NCI-H1694 treated with DMSO at 0.1 percent for 48 hours (cell line): ENCODE results near the gene EIPR1.
"Not testable (repeated sequence)": the region's sequence is repeated elsewhere in the genome, so short reads cannot be mapped to it uniquely, and the experiment has no call there.

Source experiments
- DNase-seq: peaks from one replicate; lab custom pipeline; 2025; lab: John Stamatoyannopoulos, UW

The EIPR1 gene

DNA sequence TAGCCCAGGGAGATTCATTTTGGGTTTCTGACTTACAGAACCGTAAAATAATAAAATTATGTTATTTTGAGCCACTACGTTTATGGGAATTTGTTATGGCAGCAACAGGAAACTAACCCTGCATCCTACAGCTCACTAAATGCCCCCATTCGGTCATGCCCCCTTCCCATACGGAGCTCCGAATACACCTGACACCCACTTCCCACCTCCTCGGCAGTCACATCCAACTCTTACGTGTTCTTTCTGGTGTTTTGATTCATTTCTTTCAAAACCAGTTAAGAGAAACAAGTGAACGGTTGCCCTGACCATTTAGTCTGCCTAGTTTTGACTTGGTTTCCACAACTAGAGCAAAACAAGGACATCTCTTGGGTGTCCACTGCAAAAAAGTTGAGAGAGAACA is 19.7 kb downstream of the EIPR1 start:
- DNase-seq = no peak

DNA sequence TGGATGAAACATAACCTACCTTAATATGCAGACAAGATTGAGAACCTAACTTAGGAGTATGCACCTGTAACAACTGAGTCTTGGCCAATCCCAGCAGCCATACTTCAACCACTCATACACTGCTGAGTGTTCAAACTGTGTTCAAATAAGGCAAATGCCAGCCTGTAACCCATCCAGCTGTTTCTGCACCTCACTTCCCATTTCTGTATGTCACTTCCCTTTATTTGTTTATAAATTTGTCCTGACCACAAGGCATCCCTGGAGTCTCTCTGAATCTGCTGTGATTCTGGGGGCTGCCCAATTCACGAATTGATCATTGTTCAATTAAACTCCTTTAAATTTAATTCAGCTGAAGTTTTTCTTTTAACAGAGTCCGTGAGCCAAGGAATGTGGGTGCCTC is 20.2 kb downstream of the EIPR1 start:
- DNase-seq = not testable (repeated sequence)

DNA sequence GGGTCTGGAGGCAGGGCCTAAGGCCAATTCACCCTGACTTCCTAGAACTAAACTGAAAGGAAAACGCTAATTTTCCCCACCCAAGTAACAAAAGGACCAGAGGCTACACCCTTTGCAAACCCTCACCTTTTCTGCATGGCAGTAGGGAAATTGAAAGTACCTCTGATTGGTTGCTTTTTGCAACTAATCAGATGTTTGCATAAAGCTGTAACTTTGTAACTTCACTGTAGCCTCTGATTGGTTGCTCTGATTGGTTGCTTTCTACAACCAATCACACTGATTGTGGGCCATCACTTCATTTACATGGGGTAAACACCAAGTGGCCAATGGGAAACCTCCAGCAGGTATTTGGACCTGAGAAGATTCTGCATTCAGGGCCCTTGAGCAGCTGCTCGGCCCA is 20.8 kb downstream of the EIPR1 start:
- no peak for DNase-seq

DNA sequence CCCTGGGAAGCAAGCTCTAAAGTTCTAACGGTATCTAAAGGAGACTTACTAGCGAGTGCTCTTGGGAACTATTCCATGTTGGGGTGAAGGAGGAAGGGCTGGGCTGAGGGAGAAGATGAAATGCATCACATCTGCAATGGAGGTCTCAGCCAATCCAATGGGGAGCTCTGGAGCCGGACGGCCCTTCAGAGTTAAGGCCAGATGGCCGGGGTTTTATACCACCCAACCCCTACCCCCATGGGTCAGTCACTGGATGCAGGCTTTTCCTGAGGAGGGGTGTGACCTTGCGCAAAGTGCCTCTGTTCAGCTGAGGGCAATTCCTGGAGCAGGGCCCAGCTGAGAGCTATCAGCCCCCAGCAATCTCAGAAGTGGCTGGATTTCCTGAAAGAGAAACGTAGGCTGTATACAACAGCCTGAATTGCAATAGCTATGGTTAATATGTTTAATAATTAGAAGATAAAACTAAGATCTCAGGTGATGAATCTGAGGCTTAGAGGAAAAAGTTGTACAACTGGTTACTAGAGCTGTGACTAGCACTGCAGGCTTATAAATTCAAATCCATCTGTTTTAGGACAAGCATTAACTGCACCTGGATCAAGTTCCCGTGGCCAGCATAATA is 21.6 kb downstream of the EIPR1 start:
- DNase-seq = no peak

DNA sequence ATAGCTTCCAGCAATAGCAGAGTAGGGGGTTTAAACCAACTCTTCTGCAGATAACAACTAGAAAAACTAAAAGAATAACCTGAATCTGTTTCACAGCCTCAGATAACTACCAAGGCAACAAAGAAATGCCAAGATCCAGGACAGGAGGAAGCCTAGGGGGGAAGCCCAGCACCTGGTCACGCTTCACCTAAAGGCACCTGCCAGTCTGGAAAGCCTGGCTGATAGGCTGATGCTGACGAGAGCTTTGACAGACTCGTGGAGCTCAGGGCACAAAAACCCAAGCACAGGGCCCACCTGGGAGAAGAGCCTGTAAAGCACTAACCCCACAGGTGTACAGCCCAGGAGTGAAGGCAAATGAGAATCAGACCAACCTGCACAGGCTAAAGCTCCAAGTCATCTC is 22.6 kb downstream of the EIPR1 start:
- no peak for DNase-seq

DNA sequence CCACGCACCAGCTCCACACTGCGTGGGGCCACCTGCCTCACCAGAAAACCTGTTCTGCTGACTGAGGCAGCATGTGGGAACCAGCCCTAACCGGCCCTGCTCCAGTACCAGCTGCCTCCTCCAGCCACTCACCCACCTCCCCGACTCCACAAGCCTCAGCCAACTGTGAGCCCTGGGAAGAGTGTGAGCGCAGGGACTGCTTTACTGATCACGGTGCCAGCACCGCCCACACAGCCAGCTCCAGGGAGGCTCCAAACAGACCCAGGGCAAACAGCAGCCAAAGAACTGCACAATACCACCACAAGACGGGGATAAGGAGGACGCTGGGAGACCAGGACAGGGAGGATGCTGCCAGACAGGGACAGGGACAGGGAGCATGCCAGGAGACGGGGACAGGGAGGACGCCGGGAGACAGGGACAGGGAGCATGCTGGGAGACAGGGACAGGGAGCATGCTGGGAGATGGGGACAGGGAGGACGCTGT is 28.4 kb downstream of the EIPR1 start:
- peak; percentile 36 for DNase-seq

DNA sequence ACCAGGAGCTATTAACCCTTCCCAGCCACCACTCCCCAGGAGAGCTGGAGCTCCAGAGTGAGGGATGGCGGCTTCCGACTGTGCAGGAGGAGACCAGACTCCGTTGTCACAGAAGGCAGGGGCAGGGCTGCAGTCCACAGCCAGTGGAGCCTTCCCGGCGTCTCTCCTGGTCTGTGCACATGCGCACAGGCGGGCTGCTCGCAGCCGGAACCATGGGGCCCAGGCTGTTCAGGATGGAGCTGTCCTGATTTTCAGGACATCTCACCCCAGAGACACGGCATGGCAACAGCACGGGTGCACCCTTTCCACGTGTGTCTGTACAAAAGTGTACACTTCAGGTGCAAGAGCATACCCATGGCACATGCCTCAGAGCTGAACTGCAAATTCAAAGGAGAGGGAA is 28.9 kb downstream of the EIPR1 start:
- no peak for DNase-seq

DNA sequence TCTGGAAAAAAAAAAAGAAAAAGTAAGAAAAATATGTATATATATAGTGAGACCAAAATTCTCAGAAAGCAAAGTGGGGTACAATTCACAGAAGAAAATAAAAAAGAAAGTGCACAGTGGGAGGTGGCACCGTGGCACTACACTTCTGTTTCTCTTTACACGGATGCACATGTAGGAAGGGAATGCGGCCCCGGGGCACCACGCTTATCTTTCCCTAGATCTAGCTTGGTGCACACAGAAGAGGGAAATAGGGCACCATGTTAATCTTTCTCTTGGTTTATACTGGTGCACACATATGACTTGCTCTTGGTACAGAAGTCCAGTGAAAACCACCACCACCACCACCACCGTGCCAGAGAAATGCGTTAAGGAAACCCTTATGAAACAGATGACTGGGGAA is 32.0 kb downstream of the EIPR1 start:
- no peak for DNase-seq

DNA sequence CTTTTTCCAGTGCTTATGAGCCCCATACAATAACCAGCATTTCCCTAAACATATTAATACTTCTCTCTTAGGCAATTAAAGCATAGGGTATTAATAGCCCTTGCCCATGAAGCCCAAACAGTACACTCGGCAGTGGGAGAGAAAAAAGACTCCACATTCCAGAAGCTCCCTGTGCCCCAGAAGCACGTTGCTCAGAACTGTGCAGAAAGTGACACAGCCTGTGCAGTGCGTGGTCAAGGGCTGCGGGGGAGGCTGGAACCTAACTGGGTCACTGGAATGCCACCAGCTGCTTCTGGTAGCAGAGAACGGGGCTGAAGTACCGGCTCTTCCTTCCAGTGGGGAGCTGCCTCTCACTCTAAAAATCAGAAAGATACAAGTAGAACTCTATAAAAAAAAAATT is 32.7 kb downstream of the EIPR1 start:
- DNase-seq = no peak

DNA sequence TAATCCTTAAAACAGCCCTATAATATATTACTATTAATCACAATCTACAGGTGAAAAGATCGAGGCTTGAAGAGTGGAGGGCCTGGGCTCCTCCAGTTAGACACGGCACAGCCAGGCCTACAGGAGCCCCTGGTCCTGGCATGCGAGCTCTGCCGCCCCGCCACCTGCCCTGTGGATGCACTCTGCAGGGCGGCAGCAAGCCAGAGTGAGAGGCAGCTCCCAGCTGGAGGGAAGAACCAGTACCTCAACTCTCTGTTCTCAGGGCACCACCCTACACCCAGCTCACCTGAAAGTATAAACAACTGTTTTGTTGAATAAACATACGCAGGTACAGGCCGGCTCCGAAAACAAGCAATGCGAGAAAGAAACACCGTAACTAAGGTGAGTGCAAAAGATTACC is 34.6 kb downstream of the EIPR1 start:
- DNase-seq = no peak

DNA sequence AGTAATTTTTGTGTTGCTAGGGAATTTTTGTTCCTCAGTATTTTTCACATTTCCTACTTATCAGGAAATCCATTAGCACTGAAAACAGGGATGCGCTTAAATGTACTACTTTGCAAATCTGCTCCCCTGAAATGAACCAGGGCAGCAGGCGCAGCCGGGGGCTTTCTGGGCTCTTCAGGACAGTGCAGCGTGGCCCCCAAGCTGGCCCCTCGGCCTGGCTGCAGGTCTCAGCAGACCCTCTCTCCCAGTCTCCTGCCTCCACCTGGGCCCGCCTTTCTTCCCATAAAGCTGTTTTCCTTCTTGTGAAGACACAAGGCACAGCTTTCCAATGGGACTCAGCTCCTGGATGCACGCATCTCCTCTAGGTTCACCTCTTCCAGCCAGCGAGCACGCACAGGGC is 35.3 kb downstream of the EIPR1 start:
- no peak for DNase-seq

DNA sequence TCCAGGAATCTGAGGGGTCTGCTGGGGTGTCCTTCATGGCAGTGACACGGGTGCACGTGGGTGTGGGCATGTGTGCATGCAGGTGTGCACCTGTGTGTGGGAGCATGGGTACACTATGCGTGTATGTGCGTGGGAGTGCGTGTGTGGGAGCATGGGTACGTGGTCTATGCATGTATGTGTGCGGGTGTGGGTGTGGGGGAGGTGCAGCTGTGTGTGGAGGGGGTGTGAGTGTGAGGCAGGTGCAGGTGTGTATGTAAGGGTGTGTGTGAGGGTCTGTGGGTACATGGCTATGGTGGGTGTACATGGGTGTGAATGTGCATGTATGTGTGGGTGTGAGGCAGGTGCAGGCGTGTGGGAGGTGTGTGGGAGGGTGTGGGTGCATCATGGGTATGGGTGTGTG is 36.3 kb downstream of the EIPR1 start:
- DNase-seq = no peak

DNA sequence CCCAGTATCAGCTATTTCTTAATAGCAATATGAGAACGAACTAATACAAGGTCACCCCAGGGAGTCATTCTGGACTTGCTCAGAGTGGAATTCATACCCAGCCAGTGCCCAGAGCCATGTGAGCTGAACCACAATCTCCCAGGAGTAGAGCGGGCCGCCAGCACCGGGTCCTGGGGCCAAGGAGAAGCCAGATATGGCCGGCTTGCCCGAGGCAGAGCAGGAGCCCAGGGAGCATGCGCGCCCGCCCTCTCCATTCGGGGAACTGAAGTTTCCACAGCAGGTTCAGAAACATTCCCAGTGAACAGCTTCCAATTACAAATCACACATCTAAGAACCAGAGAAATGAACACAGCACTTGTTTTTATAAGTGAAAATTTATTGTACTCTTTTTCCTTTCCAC is 37.5 kb downstream of the EIPR1 start:
- DNase-seq = no peak

DNA sequence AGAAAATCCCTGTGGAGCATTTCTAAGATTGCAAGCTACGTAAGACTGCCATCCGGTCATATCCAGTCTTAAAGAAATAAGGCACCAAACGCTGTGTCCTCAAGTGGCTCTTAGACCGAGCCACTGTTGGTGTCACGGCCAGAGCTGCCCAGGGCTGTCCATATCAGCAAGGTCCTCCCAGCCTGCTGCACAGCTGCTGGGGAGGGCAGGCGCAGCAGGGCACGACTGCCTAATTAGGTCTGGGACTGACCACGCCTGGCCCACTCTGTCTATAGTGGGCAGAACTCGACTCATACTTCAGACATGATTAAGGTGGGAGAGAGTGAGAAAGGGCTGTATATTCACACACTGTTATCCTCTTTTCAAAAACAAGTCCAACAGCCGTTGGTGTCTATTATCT is 39.3 kb downstream of the EIPR1 start:
- DNase-seq = no peak

DNA sequence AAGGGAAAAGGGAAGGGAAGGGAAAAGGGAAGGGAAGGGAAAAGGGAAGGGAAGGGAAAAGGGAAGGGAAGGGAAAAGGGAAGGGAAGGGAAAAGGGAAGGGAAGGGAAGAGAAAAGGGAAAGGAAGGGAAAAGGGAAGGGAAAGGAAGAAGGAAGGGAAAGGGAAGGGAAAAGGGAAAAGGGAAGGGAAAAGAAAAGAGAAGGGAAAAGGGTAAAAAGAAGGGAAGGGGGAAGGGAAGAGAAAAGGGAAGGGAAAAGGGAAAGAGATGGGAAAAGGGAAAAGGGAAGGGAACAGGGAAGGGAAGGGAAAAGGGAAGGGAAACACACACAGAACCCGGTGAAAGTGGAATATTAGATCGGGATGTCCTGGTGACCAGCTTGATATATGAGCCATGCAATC is 40.8 kb downstream of the EIPR1 start:
- DNase-seq = no peak

DNA sequence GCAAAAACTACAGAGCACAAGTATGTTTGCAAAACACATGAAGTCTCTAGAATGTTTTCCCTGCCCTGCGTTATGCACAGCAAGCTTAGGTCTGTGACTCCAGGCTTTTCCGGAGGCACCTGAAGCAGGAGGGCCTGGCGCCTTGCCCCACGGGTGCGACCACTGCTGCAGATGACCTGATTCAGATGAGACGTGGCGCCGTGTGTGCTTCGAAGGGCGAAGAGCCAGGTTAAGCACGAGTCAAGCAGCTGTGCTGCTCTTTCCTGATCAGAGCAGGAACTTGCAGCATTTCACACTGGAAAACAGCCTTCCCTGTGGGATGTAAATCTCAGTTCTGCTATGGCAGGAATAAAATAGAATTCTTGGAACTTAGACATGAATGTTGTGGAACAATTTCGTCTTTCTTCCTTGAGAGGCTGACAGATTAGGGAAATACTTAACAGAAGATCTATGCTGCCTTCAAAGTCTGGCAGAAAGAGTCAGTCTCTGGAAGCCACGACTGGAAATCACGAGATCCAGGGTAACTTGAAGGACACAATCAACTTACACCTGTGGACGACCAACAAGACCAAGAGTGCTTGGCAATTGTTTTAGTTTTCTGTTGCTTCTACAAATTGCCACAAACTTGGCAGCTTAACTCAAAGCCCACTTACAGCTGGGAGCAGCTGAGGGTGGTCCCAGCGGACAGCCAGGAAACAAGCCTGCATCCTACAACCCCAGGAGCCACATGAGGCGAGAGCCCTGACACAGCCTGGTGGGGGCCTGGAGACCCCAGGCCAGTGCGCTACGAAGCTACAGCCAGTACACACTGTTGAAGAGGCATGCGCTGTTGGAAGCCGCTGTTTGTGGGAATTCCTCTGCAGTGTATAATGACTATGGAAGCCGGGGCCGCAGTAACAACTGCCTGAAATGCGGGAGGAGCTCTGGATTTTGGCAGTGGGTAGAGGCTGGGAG is 42.9 kb downstream of the EIPR1 start:
- no peak for DNase-seq

DNA sequence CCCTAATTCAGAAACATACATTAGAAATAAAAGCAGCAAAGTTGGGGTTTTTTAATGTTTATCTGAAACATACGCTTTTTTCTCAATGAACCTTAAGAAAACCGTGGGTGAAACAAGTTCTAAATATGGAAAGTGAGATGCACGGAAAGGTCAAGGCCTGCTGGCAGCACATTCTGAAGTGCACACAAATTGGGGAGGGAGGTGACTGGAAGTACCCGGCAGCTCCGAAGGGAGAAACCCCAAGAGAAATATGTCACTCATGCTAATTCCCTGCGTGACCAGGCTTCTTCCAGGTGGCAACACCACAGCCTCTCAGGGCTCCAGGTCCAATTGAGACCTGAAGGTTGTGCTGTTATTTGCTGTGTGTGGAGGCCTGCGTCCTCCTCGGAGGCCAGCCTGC is 45.5 kb downstream of the EIPR1 start:
- DNase-seq = no peak

DNA sequence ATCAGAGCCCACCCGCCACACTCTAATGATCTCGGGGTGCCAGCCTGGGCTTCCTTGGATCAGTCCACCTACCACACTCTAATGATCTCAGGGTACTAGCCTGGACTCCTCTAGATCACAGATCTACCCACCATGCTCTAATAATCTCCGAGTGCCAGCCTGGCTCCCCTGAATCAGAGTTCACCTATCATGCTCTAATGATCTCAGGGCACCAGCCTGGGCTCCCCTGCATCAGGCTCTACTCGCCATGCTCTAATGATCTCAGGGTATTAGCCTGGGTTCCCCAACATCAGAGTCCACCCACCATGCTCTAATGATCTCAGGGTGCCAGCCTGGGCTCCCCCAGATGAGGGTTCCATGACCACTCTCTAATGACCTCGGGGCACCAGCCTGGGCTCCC is 48.1 kb downstream of the EIPR1 start:
- DNase-seq = no peak

DNA sequence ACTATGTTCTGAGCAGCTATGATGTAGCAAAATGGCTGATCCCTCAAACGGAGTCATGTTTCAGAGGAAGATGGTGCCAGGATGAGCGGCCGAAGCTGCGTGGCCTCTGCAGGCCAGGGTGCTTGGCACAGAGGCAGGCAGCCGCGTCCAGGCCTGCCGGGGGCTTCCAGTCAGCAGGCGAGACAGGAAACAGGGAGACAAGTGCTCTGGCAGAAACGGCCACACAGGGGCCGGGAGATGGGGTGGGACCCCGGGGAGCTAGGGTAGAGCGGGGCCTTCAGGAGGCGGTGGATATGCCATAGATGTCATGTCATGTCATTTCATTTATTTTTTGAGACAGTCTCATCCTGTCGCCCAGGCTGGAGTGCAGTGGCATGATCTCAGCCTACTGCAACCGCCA is 50.7 kb downstream of the EIPR1 start:
- DNase-seq = no peak

DNA sequence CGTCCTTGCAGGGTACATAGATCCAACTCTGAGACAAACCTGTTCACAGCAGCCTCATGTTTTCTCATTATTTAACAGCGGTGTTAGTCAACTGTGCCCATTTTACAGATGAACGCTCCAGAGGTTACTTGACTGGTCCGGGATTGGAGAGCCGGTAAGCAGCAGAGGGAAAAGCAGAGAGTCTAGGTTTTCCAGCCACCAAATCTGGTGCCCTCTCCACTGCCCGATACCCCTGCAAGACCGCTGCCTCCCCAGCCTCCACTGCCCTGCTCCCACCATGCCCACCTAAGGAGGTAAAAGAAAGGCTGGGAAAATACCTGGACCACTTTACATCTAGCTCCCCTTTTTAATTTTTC is 51.5 kb downstream of the EIPR1 start:
- DNase-seq = no peak

DNA sequence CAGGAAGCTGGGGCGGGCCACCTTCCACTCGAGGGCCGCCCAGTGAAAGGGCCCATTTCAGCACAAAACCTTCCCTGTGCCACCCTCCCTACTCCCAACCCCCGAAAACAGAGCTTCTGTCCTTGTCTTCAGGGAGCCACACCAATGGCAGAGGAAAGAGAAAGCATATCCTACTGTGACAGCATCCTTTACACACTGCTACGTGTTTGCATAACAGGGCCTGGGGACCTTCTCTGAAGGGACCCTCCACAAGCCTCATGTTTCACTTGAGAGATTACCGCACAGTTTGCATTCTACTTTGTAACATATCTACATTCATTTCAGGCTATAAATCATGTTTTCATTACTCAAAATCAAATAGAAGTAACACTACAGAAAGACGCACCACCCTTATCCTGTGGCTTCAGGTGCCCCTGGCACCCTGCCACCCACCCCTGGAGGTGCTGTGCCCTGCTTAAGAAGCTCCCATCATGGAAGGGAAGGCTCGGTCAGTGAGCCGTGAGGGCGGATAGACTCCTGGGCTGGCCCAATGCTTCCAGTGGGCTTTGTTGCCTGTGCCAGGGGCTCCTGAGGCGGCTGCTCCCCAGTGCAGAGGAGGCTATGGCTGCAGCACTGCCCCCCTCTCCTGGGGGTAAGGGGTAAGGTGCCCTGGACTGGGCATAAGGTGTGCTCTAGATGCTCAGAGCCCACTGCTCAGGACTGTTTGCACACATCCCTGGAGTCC is 52.0 kb downstream of the EIPR1 start:
- DNase-seq = no peak

DNA sequence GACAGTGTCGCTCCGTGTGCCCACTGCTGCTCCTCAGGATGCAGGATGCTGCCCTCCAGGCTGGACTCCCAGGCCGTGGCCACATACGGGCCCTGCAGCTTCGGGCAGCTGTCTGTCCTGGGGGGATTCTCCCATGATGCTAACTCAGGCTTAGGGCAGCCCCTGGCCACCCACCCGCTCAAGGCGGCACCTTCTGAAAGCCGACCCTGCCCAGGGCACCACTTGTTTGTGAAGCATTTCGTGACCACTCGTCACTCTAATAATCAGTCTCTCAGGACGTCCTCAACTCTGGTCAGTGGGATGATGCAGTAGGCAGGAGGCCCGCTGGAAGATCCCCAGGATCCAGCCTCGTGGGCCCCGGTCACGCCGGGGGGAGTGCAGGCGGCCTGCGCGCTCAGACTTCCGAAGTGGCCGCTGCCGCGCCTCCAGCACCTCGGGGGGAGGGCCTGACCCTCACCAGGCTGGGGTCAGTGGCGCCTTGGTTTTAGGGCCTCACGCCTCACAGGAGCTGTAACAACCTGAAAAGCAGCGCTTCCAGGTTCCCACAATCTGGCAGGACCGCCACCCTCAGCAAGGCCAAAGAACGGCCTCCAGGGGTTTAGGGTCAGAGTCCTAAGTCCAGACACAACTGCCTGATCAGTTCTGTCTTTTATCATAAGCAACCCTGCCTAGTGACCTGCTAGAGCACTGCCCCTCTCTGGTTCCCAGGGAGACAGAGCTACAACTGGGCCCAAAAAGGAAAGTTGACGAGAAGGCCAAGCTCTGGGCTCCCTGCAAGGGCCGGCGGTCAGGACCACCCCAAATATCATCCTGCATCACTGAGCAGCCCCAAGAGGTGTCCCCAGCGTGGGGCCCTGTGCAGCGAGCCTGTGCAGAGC is 53.0 kb downstream of the EIPR1 start:
- no peak for DNase-seq
